GM21737 (cell line): ENCODE results near the gene GRIA4.
"Not testable (repeated sequence)": the region's sequence is repeated elsewhere in the genome, so short reads cannot be mapped to it uniquely, and the experiment has no call there.

Experiments
- ATAC-seq: cut with Tn5 transposase; IDR thresholded peaks from one replicate; pipeline ENCODE4 v1.9.1; 2021; ENCODE audit warnings: mild to moderate bottlenecking, moderate library complexity; ENCODE audit not compliant: unreplicated experiment

GRIA4 gene

DNA sequence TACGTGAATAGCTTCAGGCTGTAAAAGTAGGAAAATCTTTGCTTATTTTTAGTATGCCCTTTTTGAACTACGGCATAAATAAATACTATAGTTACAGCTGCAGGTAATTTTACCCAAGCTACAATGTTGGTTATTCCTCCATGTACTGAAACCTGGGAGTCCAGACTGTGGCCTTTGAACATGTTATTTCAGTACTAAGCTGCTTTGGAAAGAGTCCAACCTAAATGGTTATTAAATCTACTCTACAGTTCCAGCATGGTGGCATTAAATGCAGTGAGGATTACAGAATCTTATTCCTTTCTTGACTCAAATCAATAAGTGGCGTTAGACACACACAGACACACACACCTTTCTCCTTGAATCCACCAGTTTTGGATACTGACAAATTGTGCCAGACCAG lies 247.1 kb downstream of the GRIA4 start:
- no peak for ATAC-seq

DNA sequence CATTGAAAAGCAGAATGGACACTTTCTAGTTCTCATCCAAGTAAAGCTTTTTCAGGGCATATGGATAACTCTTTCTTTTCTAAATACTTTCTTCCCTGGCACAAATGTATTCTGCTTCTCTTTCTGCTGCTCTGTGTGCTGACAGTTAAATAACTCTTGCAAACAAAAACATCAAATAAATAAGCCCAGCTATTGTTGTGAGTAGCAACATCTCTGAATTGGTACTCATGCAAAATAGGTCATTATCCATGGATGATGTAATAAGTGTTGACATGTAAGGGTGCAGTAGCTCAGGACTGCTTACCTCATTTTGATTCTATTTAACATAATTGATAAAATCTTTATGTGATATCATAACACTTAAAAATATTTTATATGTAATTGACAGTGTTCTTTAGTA lies 247.9 kb downstream of the GRIA4 start:
- ATAC-seq: no peak

DNA sequence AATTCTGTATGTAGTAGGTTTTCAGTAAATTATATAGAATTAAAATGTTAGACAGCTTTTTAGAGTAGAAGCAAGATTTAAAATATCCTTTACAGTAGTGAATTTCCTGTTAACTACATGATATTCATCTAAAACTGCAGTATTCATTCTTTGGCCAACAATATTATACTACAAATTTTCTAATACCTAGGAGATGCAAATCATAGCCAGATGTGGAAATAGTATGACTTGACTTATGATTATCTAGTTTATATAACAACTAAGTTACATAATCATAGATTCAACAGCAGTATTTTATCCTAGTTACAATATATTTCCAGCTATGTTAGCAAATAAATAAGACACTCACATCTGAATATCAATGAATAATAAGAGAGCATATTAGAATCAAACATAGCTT lies 249.0 kb downstream of the GRIA4 start:
- no peak for ATAC-seq

DNA sequence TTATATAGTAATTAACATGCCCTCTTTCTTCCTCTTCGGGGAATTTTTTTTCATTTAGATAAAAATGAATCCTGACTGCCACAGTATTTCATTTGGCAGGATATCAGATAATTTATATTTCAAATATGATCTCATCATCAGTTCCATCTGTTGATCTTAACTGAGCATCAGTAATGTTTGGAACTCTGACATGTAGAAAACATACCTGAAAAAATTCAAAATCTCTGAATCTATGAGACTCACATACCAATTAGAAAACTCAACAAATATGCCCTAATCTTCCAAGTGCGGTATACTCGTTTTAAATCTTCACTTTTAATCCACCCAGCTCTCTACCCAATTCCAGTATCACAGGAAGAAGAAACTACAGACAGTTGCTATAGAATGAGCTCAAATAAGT lies 250.2 kb downstream of the GRIA4 start:
- ATAC-seq: no peak

DNA sequence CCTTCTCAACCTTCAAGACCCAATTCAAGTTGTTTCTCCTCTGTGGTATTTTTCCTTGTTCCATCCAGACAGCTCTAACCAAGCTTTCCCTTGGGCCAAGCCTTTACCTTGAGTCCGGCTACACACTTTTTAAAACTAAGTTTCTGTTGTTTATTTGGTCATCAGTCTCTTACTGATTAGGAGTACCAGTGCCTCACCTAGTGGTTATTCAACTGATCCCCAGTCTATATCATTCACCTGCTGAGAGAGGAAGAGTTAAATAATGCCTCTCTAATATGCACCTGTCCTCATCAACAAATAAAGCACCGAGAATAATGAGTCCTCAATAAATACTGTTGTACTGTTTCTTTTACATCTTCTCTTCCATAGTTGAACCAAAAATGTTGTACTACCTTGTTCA lies 251.4 kb downstream of the GRIA4 start:
- no peak for ATAC-seq

DNA sequence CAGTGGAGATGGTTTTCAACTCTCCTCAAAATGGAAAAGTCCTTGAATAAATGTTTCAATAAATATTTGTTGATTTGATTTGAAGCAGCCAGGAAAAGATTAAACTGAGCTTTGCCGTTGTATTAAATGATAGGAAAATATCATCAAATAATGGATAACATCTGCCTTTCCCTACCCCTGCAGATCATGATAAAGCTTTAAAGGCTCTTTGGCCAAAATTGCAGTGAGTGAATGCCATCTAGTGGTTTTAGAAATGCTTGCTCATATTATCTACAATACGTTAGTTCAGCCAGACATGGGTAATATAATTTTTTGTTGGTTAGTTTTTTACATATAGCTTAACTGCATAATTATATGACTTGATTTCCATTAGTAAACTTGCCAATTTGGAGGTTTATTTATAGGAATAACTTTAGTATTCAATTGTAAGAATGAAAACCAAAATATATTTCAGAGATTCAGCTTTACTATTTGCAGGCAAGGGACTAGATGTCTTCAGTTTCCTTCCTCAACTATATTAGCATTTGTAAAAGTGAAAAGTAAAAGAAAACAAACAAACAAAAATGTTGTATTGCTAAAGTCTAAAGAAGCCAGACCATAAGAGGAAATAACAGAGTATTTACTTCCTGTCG lies 253.0 kb downstream of the GRIA4 start:
- ATAC-seq: no peak

DNA sequence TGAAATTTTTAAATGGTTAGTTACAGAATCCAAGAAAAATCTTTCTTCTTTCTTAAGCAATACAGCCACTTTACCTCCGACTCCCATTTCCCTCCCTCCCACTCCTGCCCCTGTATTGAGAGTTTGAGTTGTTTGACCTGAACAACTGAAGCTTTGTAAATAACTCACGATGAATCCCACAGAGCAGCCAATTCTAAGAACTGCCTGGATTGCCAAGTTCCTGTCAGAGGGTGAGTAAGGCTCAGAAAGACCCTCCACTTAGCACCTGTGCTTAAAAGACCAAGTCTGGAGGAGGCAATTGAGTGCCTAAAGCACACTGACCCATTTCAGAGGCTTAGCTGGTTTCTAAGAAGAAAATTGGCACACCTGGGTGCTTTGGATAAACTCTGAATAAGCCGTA lies 253.7 kb downstream of the GRIA4 start:
- no peak for ATAC-seq

DNA sequence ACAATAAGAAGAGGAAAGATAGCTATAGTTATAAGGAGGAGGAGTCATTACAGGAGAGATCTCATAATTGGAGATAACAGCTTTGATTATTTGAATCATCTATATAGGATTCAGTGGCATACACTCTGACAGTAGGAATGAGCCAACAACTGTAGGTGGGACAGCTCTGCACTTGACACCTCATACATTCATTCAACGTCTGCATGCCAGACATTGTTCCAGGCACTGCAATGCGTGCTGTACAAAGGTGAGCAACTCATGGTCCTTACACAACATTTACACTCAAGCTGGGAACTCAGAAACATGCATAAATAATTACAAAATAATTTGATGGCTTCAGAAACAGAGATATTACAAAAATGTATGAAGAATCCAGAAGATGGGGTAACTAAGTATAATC lies 257.9 kb downstream of the GRIA4 start:
- no peak for ATAC-seq

DNA sequence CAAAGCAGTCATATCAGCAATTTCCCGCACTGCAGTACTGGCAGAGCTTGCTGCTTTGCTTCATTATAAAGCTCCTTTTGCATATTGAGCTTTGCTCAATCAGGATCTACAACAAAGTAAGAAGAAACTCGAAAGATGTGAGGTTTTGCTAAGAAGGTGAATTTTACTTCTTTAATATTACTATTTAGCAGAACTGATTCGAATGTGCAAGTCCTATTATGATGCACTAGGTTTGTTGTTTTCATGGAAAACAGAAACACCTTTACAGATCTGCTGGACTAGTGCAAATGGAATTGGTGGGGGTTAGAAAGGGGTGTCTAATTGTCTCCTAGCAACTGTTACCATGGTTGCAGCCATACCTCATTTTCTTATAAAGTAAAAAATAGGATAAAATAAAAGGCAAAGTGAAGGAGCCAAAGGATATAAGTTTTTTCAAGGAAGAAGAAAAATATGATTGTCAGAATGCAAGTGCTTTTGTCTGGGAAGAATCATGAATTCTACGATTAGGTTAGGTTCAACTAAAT lies 259.0 kb downstream of the GRIA4 start:
- ATAC-seq: no peak

DNA sequence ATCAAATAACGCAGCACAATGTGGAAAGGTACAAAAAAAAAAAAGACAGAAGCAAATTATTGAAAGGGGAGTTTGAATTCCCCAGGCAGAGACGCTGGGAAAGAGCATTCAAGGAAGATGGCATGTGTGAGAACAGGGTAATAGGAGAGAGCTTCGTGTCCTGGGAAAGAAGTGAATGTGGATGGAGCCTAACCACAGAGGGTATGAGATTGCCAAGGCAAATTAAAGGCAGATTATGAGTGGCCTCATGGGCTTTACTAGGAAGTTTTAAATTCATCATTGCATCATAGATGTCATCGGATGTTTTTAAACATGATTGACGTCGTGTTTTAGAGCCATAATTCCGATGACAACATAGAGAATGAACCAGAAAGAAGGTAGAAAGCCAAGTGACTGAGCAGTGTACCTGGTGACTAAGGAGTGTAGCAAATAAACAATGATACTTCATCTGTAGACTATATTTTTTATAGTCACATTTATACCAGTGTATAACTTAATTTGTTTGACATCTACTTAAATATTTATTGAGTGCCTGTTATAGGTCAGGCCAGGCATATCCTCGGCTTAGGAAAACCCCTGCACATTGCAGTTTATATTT lies 260.7 kb downstream of the GRIA4 start:
- ATAC-seq: no peak

DNA sequence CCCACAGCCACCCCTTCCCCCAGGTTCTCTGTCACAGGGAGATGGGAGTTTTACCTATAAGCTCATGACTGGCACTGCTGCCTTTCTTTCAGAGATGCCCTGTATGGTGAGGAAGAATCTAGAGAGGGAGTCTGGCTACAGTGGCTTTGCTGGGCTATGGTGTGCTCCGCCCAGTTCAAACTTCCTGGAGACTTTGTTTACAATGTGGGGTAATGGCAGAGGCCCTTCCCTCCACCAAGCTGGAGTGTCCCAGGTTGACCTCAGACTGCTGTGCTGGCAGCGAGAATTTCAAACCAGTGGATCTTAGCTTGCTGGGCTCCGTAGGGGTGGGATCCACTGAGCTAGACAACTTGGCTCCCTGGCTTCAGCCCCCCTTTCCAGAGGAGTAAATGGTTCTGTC lies 268.6 kb downstream of the GRIA4 start:
- ATAC-seq: no peak

DNA sequence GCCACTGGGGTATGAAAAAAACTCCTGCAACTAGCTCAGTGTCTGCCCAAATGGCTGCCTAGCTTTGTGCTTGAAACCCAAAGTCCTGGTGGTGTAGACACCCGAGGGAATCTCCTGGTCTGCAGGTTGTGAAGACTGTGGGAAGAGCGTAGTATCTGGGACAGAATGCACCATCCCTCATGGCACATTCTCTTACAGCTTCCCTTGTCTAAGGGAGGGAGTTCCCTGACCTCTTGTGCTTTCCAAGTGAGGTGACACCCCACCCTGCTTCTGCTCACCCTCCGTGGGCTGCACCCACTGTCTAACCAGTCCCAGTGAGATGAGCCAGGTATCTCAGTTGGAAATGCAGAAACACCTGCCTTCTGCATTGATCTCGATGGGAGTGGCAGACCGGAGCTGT lies 269.1 kb downstream of the GRIA4 start:
- ATAC-seq: not testable (repeated sequence)

DNA sequence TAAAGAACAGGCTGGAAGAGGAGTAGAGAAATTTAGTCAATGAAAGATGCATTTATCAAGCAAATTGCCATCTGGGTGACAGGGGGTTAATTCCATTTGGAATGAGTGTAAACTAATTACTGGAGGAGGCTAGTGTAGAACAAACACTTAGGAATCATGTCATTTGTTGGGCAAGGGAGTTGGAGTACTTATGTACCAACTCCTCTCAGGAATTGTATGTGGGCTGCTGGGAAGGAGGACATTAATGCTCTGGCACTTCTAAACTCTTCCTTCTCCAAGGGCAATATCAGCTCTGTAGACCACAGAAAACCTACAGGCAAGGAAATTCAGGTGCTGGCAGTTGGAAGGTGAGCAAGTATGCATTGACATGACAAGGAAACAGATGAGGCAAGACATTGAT lies 271.2 kb downstream of the GRIA4 start:
- no peak for ATAC-seq

DNA sequence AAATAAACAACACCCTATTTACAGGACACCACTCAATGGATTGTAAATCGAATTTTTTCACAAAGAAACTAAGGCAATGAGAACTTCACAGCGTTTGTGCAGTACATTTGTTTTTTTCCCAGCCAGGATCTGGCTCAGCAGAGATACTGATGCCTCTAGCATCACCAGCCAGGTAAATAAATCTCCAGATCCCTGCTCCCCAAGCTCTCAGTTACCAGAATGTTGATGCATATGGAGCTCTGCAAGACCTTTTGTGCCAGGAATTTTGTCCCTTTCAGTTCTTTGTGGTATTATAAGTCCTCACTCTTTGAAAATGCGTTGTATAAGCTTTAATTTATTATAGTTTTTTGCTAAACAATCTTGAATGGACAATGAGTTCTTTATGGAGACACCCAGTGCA lies 274.6 kb downstream of the GRIA4 start:
- no peak for ATAC-seq

DNA sequence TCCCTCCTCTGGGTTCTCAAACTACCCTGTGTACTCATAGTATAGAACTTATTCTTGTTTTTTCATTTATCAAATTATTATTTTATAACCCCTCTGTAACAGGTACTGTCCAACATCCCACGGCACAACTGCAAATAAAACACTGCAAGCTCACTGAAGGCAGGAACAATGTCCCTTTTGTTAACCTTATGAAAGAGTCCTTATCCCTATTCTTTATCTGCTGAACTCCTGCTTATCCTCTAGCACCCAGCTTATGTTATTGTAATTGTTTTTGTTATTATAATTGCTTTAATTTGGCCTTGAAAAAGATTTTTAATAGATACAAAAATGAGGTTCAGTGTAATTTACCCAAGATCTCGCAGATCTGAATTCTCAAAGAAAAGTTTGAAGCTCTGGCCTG lies 281.8 kb downstream of the GRIA4 start:
- ATAC-seq: no peak

DNA sequence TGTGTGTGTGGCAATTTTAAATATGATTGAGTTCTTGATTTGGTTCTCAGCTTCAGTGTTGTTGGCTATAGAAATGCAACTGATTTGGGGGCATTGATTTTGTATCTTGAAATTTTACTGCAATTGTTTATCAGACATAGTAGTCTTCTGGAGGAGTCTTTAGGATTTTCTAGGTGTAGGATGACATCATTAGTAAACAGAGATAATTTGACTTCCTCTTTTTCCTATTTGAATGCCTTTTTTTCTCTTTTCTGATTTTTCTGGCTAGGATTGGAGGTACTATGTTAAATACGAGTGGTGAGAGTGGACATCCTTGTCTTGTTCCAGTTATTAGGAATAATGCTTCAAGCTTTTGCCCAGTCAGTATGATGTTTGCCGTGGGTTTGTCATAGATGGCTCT lies 287.3 kb downstream of the GRIA4 start:
- no peak for ATAC-seq

DNA sequence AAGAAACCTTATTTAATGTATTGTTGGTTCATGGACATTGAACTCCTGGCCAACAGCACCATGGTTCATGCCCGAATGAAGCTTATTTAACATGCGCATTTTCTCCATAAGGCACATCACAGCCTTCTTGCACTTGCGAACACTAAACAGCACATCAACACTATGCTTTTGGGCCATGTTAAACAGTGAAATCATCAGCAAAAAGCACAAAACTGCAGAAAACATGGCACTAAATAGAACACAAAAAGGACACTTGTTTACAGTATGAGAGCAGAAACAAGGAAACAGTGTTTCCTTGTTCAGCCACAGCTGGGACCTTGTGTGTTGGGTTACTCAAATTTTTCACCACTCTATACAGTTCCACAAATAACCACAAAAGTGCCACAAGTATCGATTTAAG lies 289.9 kb downstream of the GRIA4 start:
- ATAC-seq: no peak

DNA sequence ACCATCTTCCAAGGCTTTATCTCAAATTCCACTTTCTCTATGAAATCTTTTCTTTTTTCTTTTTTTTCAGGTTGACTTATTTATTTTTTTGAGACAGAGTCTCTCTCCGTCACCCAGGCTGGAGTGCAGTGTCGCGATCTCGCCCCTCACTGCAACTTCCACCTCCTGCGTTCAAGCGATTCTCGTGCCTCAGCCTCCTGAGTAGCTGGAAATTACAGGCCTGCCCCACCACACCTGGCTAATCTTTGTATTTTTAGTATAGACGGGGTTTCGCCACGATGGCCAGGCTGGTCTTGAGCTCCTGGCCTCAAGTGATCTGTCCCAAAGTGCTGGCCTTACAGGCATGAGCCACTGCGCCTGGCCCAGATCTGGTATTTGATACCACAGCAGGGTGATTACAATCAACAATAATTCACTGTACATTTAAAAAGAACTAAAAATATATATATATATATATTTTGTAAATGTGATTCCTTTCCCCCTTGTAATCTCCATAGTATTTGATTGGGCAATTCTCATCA lies 290.7 kb downstream of the GRIA4 start:
- no peak for ATAC-seq

DNA sequence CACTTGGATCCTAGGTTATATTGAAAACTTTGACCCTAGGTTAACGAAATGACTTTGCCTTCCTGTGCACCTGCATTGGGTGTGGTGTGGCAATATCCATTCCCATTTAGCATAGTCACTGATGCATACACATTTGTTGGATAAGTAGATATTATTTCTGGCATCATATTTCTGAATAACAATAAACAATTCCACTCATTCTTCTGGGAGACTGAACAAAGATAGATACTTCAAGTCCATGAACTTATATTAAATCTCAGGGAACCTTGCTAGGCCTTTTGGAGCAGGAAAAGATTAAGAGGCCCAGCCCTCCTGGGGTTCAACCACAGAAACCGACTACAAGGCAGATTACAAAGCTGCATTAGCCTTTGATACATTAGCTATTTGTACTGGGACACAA lies 293.2 kb downstream of the GRIA4 start:
- ATAC-seq: no peak

DNA sequence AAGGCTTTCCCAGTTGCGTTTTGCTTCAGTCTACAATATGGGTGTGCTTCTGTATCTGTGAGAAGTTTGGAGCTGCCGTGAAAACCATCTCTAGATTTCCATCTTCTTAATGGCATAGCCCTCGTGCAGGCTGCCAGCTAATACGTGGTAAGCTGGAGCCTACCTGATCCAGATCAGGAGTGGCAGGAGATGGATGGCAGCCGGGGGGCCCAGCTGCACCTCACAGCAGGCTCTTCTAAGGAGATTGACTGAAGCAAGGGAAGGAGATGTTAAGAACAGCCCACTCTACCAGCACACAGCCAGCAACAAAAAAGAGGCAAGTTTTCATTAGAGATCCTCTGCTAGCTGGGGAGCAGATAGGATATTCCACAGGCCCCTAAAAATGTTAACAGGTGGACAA lies 296.6 kb downstream of the GRIA4 start:
- ATAC-seq: no peak

DNA sequence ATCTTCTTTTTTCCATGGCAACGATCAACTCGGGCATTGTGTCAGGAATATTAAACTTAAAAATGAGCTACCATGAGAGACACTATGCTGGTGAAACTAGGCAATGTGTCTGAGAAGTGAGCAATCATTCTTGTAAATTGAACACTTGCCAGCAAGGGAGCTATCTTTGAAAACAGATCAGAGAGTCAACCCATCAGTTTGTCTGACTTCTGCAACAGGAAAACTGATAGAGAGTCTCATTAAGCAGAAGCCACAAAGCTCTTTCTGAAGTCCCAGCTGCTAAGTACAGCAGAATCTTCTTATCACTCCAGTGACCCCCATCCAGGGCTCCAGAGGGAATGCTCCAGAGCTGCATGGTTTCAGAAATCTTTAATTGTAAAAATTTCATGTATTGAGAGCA lies 297.4 kb downstream of the GRIA4 start:
- ATAC-seq: no peak

DNA sequence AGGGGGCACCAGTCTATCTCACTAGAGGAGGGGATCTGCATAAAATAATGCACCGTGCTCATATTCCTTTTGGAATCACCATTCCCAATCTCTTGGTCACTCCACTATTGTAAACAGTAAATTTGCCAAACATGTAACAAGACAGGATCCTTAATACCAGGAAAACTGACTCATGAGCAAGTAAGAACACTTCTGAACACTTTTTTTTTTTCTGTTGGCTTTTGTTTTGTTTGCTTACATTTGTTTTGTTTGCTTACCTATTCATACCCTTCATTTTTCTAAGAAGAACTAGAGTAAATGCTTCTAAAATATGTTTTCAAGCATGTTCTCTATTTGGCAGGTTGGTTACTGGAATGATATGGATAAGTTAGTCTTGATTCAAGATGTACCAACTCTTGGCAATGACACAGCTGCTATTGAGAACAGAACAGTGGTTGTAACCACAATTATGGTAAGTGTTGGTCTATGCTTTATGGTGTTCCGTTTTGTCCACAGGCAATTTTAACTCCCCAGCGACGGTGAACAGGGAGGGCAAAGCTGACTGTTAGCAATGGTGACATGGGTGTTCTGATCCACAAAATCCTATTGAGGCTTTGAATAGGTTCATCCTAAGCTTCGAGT lies 300.3 kb downstream of the GRIA4 start:
- ATAC-seq: no peak
